NCI-H526 (cell line): ENCODE results near the gene GPR137.
"Not testable (repeated sequence)": the region's sequence is repeated elsewhere in the genome, so short reads cannot be mapped to it uniquely, and the experiment has no call there.

Experiments
- DNase-seq, 2 experiments: peaks; one replicate each; lab custom pipeline; 2025; lab: John Stamatoyannopoulos, UW

Gene GPR137

DNA sequence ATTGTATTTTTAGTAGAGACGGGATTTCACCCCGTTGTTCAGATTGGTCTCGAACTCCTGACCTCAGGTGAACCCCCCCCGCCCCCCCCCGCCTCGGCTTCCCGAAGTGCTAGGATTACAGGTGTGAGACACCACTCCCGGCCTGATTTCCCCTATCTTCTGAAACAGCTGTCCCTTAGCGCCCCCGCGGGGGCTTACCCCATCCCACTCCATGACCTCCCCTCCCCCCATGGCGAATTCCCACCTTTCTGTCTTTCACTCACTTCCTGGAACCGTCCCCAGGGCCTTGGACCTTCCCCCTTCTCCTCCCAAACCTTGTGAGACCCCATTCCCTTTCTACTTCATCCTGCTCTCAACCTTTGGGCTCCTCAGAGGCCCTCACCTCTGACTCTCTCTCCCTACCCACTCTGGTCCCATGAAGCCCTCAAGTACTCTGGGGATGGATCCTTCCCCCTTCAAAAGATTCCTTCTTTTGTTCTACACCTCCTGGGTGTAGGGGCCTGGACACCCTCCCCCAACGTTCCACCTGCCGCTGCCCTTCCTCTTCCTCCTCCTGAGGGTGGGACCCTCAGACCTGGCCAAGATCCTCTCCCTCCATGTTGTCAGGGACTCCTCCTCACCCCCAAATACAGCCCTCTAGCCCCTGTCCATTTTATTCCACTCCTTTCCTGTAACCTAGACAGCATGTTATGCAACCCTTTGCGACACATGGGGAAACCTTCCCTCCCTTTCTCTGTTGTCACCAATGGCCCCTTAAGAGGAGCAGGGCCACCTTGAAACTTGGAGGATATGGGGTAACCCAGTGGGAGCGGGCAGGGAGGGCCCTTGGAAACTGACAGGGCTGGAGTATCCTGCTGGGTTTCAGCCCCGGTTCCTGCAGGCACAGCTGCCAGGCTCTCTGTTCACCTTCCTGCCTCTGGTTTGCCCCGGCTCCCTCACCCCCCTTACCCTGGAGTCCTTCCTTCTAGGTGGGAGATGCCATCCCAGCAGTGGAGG is 33.4 kb downstream of the GPR137 start:
- no peak for DNase-seq

DNA sequence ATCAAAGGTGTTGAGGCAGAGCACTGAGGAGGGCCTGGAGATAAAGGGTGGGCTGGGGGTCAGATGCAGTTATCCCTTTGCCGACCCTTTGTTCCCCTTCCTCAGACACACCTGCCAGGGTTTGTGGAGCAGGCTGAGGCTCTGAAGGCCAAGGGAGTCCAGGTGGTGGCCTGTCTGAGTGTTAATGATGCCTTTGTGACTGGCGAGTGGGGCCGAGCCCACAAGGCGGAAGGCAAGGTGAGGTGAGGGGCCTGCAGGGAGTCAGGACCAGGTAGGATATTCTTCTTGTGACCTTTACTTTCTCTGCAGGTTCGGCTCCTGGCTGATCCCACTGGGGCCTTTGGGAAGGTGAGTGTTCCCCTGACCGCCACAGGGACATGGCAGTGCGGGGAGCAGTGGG is 34.9 kb downstream of the GPR137 start:
- no peak for DNase-seq

DNA sequence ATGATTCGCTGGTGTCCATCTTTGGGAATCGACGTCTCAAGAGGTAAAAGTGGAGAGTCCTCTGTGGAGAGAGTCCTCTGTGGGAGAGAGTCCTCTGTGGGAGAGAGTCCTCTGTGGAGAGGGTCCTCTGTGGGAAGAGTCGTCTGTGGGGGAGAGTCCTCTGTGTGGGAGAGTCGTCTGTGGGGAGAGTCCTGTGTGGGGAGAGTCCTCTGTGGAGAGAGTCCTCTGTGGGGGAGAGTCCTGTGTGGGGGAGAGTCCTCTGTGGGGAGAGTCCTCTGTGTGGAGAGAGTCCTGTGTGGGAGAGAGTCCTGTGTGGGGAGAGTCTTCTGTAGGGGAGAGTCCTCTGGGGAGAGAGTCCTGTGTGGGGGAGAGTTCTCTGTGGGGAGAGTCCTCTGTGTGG is 35.4 kb downstream of the GPR137 start:
- DNase-seq, result no peak

DNA sequence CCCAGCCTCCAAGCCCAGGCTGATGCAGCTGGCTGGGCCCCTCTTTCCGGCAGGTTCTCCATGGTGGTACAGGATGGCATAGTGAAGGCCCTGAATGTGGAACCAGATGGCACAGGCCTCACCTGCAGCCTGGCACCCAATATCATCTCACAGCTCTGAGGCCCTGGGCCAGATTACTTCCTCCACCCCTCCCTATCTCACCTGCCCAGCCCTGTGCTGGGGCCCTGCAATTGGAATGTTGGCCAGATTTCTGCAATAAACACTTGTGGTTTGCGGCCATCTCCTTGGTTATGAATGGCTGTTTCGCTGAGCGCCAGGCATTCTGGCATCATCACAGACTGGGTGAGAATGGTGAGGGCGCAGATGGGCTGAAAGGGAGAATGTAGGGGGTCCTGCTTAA is 35.9 kb downstream of the GPR137 start:
- DNase-seq, result no peak

DNA sequence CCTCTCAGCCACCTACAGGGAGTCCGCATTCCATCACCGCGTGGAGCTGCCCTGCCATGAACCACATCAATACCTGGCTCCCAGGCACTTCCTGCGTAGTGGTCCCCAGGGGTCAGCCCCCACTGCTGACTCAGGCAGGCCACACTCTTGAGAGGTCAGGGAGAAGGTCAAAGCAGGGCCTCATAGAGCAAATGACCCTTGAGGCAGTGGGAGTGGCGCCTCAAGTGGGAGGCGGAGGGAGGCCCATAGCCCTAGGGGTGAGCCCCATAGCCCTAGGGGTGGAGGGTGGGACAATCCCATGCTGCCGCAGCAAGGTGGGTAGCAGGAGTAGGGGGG is 37.2 kb downstream of the GPR137 start:
- no peak for DNase-seq

DNA sequence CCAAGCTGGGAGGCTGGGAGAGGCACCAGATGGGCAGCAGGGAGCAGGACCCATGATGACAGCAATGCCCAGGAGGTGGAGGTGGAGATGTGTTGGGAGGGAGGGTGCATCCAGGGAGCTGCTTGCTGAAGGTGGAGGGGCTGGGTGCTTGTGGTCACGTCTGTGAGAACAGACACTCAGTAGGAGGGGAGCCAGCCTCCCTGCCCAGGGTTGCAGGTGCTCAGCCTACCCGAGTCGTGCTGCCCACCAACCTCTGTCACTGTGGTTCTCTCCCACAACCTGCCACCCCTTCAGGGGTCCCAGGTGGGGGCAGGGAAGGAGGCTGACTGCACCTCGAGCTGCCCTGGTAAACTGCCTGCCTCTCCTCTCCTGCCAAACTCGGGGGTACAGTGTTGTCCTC is 37.7 kb downstream of the GPR137 start:
- DNase-seq, result no peak

DNA sequence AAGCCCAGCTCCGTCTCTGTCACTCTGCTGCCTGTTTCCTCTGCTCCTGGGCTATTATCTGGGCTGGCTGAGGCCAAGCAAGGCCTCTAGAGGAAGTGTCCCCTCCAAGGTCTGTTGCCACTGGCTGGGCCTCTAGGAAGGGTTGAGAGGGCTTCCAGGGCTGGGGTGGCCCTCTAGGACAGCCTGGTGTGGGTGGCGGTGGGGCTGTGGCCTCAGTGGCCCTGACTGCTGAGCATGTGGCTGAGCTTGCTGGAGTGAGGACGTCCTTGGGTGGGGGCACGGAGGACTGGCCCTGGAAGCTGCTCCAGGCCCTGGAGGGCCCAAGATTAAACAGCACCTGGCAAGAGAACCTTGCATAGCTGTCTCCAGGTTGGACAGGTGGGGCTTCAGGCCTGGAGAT is 38.3 kb downstream of the GPR137 start:
- DNase-seq, result not testable (repeated sequence)

DNA sequence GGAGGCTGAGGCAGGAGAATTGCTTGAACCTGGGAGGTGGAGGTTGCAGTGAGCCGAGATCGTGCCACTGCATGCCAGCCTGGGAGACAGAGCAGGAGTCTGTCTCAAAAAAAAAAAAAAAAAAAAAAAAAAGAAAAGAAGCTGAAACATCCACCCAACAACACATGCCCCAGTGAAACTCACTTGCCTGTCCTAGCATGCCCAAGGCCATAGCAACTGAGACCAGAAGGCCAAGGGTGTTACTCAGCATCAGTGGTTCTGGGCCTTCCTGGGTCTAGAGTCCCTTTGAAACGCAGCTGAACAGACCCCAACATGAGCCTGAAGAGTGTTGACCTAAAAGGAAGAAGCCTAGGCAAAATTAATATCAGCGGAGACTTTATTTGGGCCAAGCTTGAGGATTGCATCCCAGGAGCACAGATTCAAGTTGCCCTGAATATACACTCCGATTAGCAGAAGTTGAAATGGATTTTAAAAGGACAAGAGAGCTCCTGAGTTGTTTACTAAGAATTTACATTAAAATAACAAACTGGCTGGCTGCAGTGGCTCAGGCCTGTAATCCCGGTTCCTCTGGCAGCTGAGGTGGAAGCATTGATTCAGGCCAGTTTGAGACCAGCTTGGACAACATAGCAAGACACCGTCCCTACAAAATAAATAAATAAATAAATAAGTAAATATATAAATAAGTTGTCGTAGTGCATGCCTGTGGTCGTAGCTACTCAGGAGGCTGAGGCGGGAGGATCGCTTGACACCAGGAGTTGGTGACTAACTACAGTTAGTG is 39.2 kb downstream of the GPR137 start:
- no peak for DNase-seq

DNA sequence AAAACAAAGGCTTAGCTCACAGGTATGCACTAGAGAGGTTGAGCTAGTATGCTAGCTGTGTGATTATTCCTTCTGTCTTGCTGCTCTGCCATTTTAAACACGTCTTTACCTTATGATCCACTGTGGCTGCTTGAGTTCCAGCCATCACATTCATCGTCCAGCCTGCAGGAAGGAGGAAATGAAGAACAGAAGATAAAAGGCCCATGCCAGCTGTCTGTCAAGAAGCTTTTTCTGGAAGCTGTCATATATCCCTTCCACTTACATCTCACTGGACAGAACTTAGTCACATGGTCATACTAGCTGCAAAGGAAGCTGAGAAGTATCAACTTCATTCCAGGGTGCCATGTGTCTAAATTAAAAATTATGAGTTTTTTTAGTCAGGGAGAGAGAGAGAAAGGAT is 41.7 kb downstream of the GPR137 start:
- no peak for DNase-seq

DNA sequence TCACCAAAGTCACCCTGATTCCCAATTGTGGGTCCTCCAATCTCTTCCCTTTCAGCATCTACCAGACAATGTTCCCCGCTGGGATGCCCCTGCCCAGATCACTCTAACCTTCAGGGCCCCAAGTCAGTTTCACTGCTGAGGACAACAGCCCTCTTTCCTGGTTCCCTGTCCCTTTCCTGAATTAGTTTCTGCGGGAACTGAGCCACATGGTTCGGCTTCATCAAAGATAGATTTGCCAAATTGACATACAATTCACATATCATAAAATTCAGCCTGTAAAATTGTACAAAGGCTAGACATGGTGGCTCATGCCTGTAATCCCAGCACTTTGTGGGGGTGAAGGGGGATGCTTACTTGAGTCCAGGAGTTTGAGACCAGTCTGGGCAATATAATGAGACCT is 42.3 kb downstream of the GPR137 start:
- DNase-seq, result no peak

DNA sequence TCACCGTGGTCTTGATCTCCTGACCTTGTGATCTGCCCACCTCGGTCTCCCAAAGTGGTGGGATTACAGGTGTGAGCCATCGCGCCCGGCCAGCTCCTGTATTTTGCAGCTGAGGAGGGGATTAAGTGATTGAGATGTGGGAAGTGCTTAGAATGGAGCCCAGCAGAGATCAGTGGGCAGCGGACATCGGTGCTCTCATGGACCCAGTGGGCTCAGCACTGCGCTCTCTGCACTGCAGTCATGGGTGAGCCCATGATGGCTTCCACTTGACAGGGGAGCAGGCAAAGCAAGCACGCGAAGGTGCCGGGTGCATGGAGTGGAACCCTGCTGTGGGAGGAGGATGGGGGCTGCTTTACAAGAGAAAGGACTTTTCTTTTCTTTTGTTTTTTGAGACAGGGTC is 45.2 kb downstream of the GPR137 start:
- DNase-seq, result no peak

DNA sequence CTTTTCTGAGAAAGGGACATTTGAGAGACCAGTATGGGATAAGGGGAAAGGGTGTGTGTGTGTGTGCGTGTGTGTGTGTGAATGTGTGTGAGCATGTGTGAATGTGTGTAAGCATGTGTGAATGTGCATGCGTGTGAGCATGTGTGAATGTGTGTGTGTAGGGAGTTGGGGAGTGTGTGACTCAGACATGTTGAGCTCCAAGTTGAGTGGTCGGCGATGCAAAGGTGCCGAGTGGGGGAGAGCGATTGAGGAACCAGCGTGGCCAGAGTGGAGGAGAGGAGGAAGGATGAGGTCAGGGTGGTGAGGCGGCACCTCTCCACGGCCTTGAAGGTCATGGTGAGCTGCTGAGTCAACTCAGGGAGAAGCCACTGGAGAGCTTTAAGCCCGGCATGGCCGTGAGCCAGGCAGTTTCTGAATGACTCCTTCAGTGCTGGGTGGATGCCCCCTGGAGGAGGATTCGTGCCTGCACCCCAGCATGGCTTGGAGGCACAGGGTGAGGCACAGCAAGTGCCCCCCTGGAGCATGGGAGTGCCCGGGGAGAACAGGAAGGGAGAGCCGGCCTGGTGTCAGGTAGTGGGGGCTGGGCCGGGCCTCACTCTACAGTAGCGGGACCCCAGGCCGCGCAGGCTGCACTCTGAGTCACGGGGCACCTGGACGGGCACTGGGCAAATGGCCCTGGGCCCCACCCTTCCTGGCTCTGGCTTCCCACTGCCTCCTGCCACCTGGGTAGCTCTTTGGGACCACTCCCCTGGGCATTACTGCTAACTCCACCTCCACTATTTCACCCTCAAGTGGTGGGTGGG is 46.1 kb downstream of the GPR137 start:
- DNase-seq, result peak in 1 of 2 experiments; percentile 46

DNA sequence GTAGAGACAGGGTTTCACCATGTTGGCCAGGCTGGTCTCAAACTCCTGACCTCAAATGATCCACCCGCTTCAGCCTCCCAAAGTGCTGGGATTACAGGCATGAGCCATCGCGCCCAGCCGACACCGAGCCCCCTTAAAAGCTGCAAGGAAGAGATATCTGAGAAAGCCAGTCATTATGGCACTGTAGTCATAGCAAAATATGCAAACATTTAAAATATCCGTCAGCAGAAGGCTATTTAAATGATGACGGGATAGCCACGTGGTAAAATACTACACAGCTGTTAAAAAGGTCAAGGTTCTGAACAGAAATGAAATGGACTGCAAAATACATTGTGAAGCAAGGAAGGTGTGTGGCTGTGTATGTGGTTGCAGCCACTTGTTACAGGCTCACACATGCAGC is 47.9 kb downstream of the GPR137 start:
- no peak for DNase-seq

DNA sequence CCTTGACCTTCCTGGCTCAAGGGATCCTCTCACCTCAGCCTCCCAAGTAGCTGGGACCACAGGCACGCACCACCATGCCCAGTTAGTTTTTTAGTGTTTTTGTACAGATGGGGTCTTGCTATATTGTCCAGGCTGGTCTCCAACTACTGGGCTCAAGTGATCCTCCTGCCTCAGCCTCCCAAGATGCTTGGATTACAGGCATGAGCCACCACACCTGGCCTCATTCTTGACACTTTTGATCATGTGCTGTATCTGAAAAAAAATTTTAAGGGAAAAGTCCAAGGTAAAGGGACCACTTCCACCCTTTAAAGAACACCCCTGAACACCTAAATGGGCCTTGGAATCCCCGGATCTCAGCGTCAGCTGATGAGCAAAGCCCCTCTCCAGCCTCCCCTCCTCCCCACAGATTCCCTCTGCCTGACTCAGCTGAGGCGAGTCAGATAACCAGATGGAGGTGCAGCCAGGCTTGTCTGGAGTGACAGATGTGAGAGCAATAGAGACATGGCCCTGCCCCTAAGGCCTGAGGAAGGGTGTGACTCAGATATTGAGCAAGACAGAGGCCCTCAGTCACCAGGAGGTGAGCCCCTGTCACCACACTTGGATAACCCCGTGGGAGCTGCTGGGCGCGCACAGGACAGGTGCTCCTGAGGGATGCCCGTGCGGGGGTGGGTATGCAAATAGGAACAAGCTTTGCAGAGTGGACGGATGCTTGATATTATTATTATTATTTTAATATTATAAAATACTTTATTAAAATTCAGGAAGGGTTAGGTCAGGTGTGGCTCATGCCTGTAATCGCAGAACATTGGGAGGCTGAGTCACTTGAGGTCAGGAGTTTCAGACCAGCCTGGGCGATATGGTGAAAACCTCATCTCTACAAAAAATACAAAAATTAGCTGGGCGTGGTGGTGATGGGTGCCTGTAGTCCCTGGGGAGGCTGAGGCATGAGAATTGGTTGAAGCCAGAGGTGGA is 49.4 kb downstream of the GPR137 start:
- peak; percentile 91 to 95 for DNase-seq

DNA sequence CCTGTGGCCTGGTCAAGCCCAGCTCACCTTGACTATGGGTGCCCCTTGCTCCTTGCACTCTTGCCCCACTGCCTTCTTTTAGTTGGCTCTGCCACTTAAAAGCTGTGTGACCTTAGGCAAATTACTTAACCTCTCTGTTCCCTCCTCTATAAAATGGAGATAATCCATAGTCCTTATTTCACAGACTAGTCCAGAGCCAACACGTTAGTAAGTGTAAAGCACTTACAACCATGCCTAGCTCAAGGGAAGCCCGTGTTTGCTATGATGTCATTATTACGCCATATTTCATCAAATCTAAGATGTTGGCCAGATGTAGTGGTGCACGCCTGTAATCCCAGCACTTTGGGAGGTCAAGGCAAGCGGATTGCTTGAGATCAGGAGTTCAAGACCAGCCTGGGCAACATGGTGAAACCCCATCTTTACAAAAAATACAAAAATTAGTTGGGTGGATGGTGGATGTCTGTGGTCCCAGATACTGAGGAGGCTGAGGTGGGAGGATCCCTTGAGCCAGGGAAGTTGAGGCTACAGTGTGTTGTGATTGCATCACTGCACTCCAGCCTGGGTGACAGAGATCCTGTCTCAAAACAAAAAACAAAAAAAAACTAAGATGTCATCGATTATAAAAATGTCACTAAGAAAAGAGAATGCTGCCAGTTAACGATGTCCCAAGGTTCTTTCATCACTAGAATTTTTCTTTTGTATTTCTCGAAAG is 52.0 kb downstream of the GPR137 start:
- DNase-seq, result no peak

DNA sequence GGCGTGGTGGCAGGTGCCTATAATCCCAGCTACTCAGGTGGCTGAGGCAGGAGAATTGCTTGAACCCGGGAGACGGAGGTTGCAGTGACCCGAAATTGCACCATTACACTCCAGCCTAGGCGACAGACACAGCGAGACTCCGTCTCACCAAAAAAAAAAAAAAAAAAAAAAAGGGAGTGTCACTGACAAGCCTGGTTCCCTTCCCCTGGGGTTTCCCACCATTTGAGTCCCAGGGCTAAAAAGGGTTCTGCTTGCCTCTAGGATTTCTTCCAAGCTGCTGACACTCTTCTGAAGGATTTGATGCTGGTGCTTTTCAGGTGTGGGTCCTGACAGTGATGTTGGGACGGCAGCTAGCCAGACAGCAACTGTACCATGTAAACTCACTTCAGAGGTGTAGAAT is 53.1 kb downstream of the GPR137 start:
- DNase-seq, result no peak
